ENCODE results near the gene WDR70.

Gene WDR70

DNA sequence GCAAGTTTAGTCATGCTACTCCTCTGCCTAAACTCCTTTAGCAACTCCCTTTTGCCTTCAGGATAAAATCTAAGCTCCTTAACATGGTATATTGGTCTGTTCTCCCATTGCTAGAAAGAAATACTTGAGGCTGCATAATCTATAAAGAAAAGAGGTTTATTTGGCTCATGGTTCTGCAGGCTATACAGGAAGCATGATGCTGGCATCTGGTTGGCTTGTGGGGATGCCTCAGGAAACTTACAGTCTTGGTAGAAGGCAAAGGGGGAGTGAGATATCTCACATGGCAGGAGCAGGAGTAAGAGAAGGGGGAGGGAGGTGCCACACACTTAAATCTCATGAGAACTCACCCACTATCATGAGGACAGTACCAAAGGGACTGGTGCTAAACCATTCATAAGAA lies 315.7 kb downstream of the WDR70 start:
- no peak overlapping the region for H3K4me3 ChIP-seq (ENCODE audit: low read length)
- no peak overlapping the region for H2BK5ac ChIP-seq (ENCODE audit: low read length)
- no peaks in the 10 kb centered on the region for H3K4me1 ChIP-seq (ENCODE audit: control insufficient read depth, low read depth, low read length)
- H3K9ac ChIP-seq (ENCODE audit: low read length): no peak overlapping the region
- no peaks in the 10 kb centered on the region for H3K36me3 ChIP-seq (ENCODE audit: control insufficient read depth, insufficient read depth, low read length)
- H3K27ac ChIP-seq (ENCODE audit: low read depth, low read length): no peak overlapping the region
- no peaks in the 10 kb centered on the region for H3K79me2 ChIP-seq (ENCODE audit: control insufficient read depth, insufficient read depth, low read length)
- no peak for DNase-seq
- no peak overlapping the region for H2BK120ac ChIP-seq (ENCODE audit: low read depth, low read length)
- no peak overlapping the region for H3K4ac ChIP-seq (ENCODE audit: low read depth, low read length)
- H3K4me2 ChIP-seq (ENCODE audit: low read length): no peak overlapping the region
- H2AK5ac ChIP-seq (ENCODE audit: low read length): no peak overlapping the region
- no peak overlapping the region for H4K5ac ChIP-seq (ENCODE audit: low read length)
- no peak overlapping the region for H2BK15ac ChIP-seq (replicated peaks; ENCODE audit: low read depth)
- no peak overlapping the region for H3K23ac ChIP-seq (ENCODE audit: low read length)
- no peak overlapping the region for H3K56ac ChIP-seq (ENCODE audit: low read length)
- H3K79me1 ChIP-seq (ENCODE audit: low read length): no peaks in the 10 kb centered on the region
- H4K8ac ChIP-seq (ENCODE audit: low read depth, low read length): no peak overlapping the region
- H3K27me3 ChIP-seq (ENCODE audit: insufficient read depth, low read length, poor library complexity): no peaks in the 10 kb centered on the region
- H3K18ac ChIP-seq (ENCODE audit: low read length): no peak overlapping the region

DNA sequence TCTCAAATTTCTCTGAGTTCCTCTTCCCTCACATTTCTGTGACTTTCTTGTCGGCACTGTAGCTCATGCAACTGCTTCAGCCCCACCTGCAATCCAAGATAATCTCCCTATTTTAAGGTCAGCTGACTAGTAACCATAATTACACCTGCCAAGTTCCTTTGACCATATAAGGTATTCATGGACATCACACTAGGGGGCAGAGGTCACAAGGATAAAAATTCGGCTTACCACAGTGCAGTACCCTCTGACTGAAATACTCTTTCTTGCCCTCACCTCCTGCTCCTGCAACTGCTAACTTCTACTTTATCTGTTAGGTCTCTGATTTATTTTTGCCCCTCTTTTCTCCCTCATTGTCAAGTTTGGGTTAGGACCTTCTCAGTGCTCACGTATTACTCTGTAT lies 316.5 kb downstream of the WDR70 start:
- Histone ChIP-seq H3K36me3 (ENCODE audit: control insufficient read depth, insufficient read depth, low read length) (no peaks in the 10 kb centered on the region), H2BK120ac (ENCODE audit: low read depth, low read length) (no peak overlapping the region), H3K4me3 (ENCODE audit: low read length) (no peak overlapping the region), H3K23ac (ENCODE audit: low read length) (no peak overlapping the region), H3K4ac (ENCODE audit: low read depth, low read length) (no peak overlapping the region), H3K9ac (ENCODE audit: low read length) (no peak overlapping the region), H3K4me2 (ENCODE audit: low read length) (no peak overlapping the region), H3K18ac (ENCODE audit: low read length) (no peak overlapping the region), H2BK5ac (ENCODE audit: low read length) (no peak overlapping the region), H4K5ac (ENCODE audit: low read length) (no peak overlapping the region), H3K56ac (ENCODE audit: low read length) (no peak overlapping the region), H2AK5ac (ENCODE audit: low read length) (no peak overlapping the region), H3K79me1 (ENCODE audit: low read length) (no peaks in the 10 kb centered on the region), H3K27me3 (ENCODE audit: insufficient read depth, low read length, poor library complexity) (no peaks in the 10 kb centered on the region), H3K27ac (ENCODE audit: low read depth, low read length) (no peak overlapping the region), H4K8ac (ENCODE audit: low read depth, low read length) (no peak overlapping the region), H3K79me2 (ENCODE audit: control insufficient read depth, insufficient read depth, low read length) (no peaks in the 10 kb centered on the region), H2BK15ac (replicated peaks; ENCODE audit: low read depth) (no peak overlapping the region), H3K4me1 (ENCODE audit: control insufficient read depth, low read depth, low read length) (no peaks in the 10 kb centered on the region)
- WGBS (ENCODE audit: extremely low coverage, insufficient coverage, low lambda C conversion rate): no CpG with 5 or more reads among the region's 3 CpGs
- no peak for DNase-seq

DNA sequence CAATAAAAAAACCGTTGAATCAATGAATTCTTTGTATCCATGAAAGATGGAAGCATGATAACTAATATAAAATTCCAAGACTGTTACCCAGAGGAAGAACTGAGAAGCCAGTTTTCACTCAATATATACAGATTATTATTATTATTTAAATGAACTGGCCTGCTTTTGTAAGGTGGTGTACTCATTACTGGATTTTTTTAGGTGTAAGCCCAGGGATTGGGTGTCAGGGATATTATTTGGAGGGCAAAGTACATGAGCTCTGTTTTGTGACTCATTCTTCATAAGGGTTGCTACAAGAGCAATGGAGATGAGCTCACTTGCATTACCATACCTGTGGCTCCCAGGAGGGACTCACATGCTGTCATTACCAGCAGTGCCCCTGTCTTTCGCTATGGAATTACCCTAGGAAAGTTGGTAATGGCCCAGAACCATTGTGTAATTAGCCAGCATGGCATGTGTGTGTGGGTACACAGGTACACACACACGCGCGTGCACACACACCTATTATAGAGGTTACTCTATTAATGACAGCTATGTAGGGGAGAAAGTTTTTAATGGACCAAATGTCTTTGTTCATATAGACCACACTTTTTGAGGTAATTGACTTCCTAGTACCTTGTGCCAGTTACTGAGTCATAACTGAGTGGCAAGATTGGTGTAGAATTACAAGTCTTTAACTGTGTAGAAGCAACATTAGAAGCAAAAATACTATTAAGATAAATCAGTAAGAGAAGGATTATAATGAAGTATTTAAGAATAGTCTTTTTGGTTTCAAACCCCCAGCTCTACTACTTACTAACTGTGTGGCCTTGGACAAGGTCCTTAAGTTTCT lies 317.3 kb downstream of the WDR70 start:
- Histone ChIP-seq H3K36me3 (ENCODE audit: control insufficient read depth, insufficient read depth, low read length) (no peaks in the 10 kb centered on the region), H2AK5ac (ENCODE audit: low read length) (no peak overlapping the region), H3K4ac (ENCODE audit: low read depth, low read length) (no peak overlapping the region), H3K79me2 (ENCODE audit: control insufficient read depth, insufficient read depth, low read length) (no peaks in the 10 kb centered on the region), H3K23ac (ENCODE audit: low read length) (no peak overlapping the region), H2BK15ac (replicated peaks; ENCODE audit: low read depth) (no peak overlapping the region), H3K18ac (ENCODE audit: low read length) (no peak overlapping the region), H3K4me1 (ENCODE audit: control insufficient read depth, low read depth, low read length) (no peaks in the 10 kb centered on the region), H3K9ac (ENCODE audit: low read length) (no peak overlapping the region), H2BK120ac (ENCODE audit: low read depth, low read length) (no peak overlapping the region), H3K27me3 (ENCODE audit: insufficient read depth, low read length, poor library complexity) (no peaks in the 10 kb centered on the region), H2BK5ac (ENCODE audit: low read length) (no peak overlapping the region), H3K27ac (ENCODE audit: low read depth, low read length) (no peak overlapping the region), H4K8ac (ENCODE audit: low read depth, low read length) (no peak overlapping the region), H3K4me3 (ENCODE audit: low read length) (no peak overlapping the region), H4K5ac (ENCODE audit: low read length) (no peak overlapping the region), H3K56ac (ENCODE audit: low read length) (no peak overlapping the region), H3K79me1 (ENCODE audit: low read length) (no peaks in the 10 kb centered on the region), H3K4me2 (ENCODE audit: low read length) (no peak overlapping the region)
- WGBS (ENCODE audit: extremely low coverage, insufficient coverage, low lambda C conversion rate): no CpG with 5 or more reads among the region's 5 CpGs
- DNase-seq: peak; percentile 56

DNA sequence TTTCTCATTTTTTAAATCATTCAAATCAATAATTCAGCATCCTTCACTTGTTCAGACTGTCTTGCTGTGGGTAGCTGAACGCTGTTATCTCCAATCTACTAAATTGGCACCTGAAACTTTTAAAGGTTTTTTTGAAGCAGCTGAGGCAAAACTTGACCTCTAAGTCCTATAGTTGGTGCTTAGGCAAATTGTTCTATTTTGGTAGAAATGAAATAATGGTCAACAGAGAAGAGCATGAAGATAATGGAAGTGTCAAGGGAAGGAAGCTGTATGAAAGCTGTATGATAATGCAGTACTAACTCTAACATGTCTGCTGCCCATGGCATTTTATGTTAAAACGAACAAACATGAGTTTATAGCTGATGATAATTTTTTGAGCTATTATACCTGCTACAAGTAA lies 322.8 kb downstream of the WDR70 start:
- Histone ChIP-seq H3K56ac (ENCODE audit: low read length) (no peak overlapping the region), H3K18ac (ENCODE audit: low read length) (no peak overlapping the region), H3K4ac (ENCODE audit: low read depth, low read length) (no peak overlapping the region), H3K4me2 (ENCODE audit: low read length) (no peak overlapping the region), H2AK5ac (ENCODE audit: low read length) (no peak overlapping the region), H3K9ac (ENCODE audit: low read length) (no peak overlapping the region), H3K4me1 (ENCODE audit: control insufficient read depth, low read depth, low read length) (no peaks in the 10 kb centered on the region), H2BK120ac (ENCODE audit: low read depth, low read length) (no peak overlapping the region), H3K79me1 (ENCODE audit: low read length) (no peaks in the 10 kb centered on the region), H3K23ac (ENCODE audit: low read length) (no peak overlapping the region), H3K27me3 (ENCODE audit: insufficient read depth, low read length, poor library complexity) (no peaks in the 10 kb centered on the region), H3K4me3 (ENCODE audit: low read length) (no peak overlapping the region), H3K79me2 (ENCODE audit: control insufficient read depth, insufficient read depth, low read length) (no peaks in the 10 kb centered on the region), H4K8ac (ENCODE audit: low read depth, low read length) (no peak overlapping the region), H2BK15ac (replicated peaks; ENCODE audit: low read depth) (no peak overlapping the region), H4K5ac (ENCODE audit: low read length) (no peak overlapping the region), H2BK5ac (ENCODE audit: low read length) (no peak overlapping the region), H3K27ac (ENCODE audit: low read depth, low read length) (no peak overlapping the region), H3K36me3 (ENCODE audit: control insufficient read depth, insufficient read depth, low read length) (no peaks in the 10 kb centered on the region)
- WGBS (ENCODE audit: extremely low coverage, insufficient coverage, low lambda C conversion rate): no CpG with 5 or more reads among the region's 2 CpGs
- no peak for DNase-seq

DNA sequence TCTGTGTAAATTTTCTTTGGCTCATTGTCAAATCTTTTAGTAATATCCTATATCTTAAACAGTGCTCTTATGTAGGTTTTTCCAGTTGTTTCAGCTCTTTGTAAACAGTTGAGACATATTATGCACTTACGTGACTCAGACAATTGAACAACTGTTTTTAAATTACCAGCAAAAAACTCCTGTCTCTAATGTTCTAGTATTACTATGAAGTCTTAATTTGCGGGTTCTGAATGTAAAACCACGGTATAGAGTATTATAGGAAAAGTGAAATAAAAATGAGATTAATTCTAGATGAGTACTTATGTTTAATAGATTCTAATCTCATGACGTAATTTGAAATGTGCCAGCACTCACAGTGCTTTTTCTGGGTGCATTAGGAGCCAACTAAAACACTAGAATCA lies 324.7 kb downstream of the WDR70 start:
- H2BK5ac ChIP-seq (ENCODE audit: low read length): no peak overlapping the region
- no peak overlapping the region for H4K8ac ChIP-seq (ENCODE audit: low read depth, low read length)
- no peak overlapping the region for H3K4ac ChIP-seq (ENCODE audit: low read depth, low read length)
- H3K9ac ChIP-seq (ENCODE audit: low read length): no peak overlapping the region
- no peak overlapping the region for H3K4me2 ChIP-seq (ENCODE audit: low read length)
- no peak overlapping the region for H2AK5ac ChIP-seq (ENCODE audit: low read length)
- H3K27me3 ChIP-seq (ENCODE audit: insufficient read depth, low read length, poor library complexity): no peaks in the 10 kb centered on the region
- WGBS (ENCODE audit: extremely low coverage, insufficient coverage, low lambda C conversion rate): 100% methylated on average over 3 of the region's 4 CpGs
- H3K4me1 ChIP-seq (ENCODE audit: control insufficient read depth, low read depth, low read length): no peaks in the 10 kb centered on the region
- H4K5ac ChIP-seq (ENCODE audit: low read length): no peak overlapping the region
- no peak for DNase-seq
- H3K18ac ChIP-seq (ENCODE audit: low read length): no peak overlapping the region
- H2BK15ac ChIP-seq (replicated peaks; ENCODE audit: low read depth): no peak overlapping the region
- H2BK120ac ChIP-seq (ENCODE audit: low read depth, low read length): no peak overlapping the region
- no peaks in the 10 kb centered on the region for H3K79me1 ChIP-seq (ENCODE audit: low read length)
- no peak overlapping the region for H3K4me3 ChIP-seq (ENCODE audit: low read length)
- no peak overlapping the region for H3K56ac ChIP-seq (ENCODE audit: low read length)
- no peak overlapping the region for H3K23ac ChIP-seq (ENCODE audit: low read length)
- no peak overlapping the region for H3K27ac ChIP-seq (ENCODE audit: low read depth, low read length)
- no peaks in the 10 kb centered on the region for H3K36me3 ChIP-seq (ENCODE audit: control insufficient read depth, insufficient read depth, low read length)
- no peaks in the 10 kb centered on the region for H3K79me2 ChIP-seq (ENCODE audit: control insufficient read depth, insufficient read depth, low read length)

DNA sequence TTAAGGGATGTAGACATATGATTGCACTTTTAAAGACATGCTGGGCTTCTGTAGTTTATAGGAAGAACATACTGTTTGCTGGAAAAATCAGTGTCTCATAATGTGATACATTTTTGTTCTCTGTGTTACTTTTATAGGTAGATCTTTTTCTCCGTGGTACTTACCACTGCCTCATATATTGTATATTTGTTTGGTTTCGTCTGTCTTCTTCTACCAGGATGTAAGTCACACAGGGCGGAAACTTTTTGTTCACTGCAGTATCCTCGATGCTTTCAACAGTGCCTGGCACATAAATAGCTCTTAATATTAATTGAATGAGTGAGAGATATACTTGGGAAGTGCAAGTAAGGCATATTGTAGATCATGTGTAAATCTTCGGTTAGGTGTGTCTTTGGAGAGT lies 325.3 kb downstream of the WDR70 start:
- Histone ChIP-seq H3K27ac (ENCODE audit: low read depth, low read length) (no peak overlapping the region), H2AK5ac (ENCODE audit: low read length) (no peak overlapping the region), H4K8ac (ENCODE audit: low read depth, low read length) (no peak overlapping the region), H3K4ac (ENCODE audit: low read depth, low read length) (no peak overlapping the region), H3K56ac (ENCODE audit: low read length) (no peak overlapping the region), H3K4me1 (ENCODE audit: control insufficient read depth, low read depth, low read length) (no peaks in the 10 kb centered on the region), H2BK5ac (ENCODE audit: low read length) (no peak overlapping the region), H2BK120ac (ENCODE audit: low read depth, low read length) (no peak overlapping the region), H3K18ac (ENCODE audit: low read length) (no peak overlapping the region), H3K79me1 (ENCODE audit: low read length) (no peaks in the 10 kb centered on the region), H4K5ac (ENCODE audit: low read length) (no peak overlapping the region), H3K4me2 (ENCODE audit: low read length) (no peak overlapping the region), H3K36me3 (ENCODE audit: control insufficient read depth, insufficient read depth, low read length) (no peaks in the 10 kb centered on the region), H3K23ac (ENCODE audit: low read length) (no peak overlapping the region), H2BK15ac (replicated peaks; ENCODE audit: low read depth) (no peak overlapping the region), H3K79me2 (ENCODE audit: control insufficient read depth, insufficient read depth, low read length) (no peaks in the 10 kb centered on the region), H3K27me3 (ENCODE audit: insufficient read depth, low read length, poor library complexity) (no peaks in the 10 kb centered on the region), H3K9ac (ENCODE audit: low read length) (no peak overlapping the region), H3K4me3 (ENCODE audit: low read length) (no peak overlapping the region)
- no peak for DNase-seq
- no CpG with 5 or more reads among the region's 5 CpGs for WGBS (ENCODE audit: extremely low coverage, insufficient coverage, low lambda C conversion rate)
